Liver (tissue), 9 donors: ENCODE data around the gene TMEM39B. TPM values are rescaled to one million over a fixed set of nuclear protein-coding genes. Genes with fewer than 3 reads are reported as not detected.

Experiments
- DNase-seq: peaks from one replicate; pipeline ENCODE4 v3.0.0-alpha.2; 2017; ENCODE audit warnings: low spot score
- H3K27ac ChIP-seq, 2 donors: one replicate each; pipeline ENCODE4 v1.7.0; 2013; ENCODE audit warnings: inconsistent platforms in 2 of 2, low read length in 2 of 2, control low read depth in 1 of 2, low read depth in 1 of 2, mild to moderate bottlenecking in 1 of 2
- H3K27me3 ChIP-seq, 4 donors: one replicate each; pipeline versions ENCODE4 v1.6.1 to v1.7.0; 2013; ENCODE audit warnings: low read length in 3 of 4, inconsistent platforms in 1 of 4, mild to moderate bottlenecking in 1 of 4, moderate library complexity in 1 of 4; ENCODE audit not compliant: control insufficient read depth in 4 of 4, insufficient read depth in 4 of 4
- H3K36me3 ChIP-seq, 4 donors: one replicate each; pipeline versions ENCODE4 v1.6.1 to v1.7.0; 2013; ENCODE audit warnings: low read length in 3 of 4, mild to moderate bottlenecking in 3 of 4, low read depth in 1 of 4, moderate library complexity in 1 of 4; ENCODE audit not compliant: control insufficient read depth in 4 of 4, insufficient read depth in 3 of 4
- H3K4me1 ChIP-seq, 4 donors: one replicate each; pipeline versions ENCODE4 v1.6.1 to v1.7.0; 2013; ENCODE audit warnings: low read length in 3 of 4, mild to moderate bottlenecking in 3 of 4, moderate library complexity in 1 of 4; ENCODE audit not compliant: control insufficient read depth in 4 of 4, insufficient read depth in 4 of 4
- H3K4me3 ChIP-seq, 3 donors: one replicate each; pipeline versions ENCODE4 v1.6.1 to v1.7.0; 2013; ENCODE audit warnings: low read length in 3 of 3, control low read depth in 1 of 3, low read depth in 1 of 3, mild to moderate bottlenecking in 1 of 3
- H3K9ac ChIP-seq, 2 donors: one replicate each; pipeline ENCODE4 v1.7.0; 2013; ENCODE audit warnings: low read length in 2 of 2, mild to moderate bottlenecking in 2 of 2, moderate library complexity in 2 of 2, control low read depth in 1 of 2, low read depth in 1 of 2
- H3K9me3 ChIP-seq, 4 donors: one replicate each; pipeline versions ENCODE4 v1.6.1 to v1.7.0; 2013; ENCODE audit warnings: low read length in 3 of 4; ENCODE audit not compliant: control insufficient read depth in 4 of 4
- EGR1 ChIP-seq, 2 donors: IDR thresholded peaks; 2 replicates each; pipeline ENCODE4 v1.6.1; 2016 to 2018; ENCODE audit warnings: antibody characterized with exemption in 2 of 2, low read depth in 2 of 2
- FOXA1 ChIP-seq: IDR thresholded peaks from 2 replicates; pipeline ENCODE4 v1.6.1; 2016; ENCODE audit warnings: antibody characterized with exemption
- FOXA2 ChIP-seq: IDR thresholded peaks from 2 replicates; pipeline ENCODE4 v1.6.1; 2016; ENCODE audit warnings: antibody characterized with exemption
- GABPA ChIP-seq, 2 donors: IDR thresholded peaks in 1 of 2; conservative IDR thresholded peaks in 1 of 2; 2 replicates each; pipeline ENCODE4 v1.6.1; 2016; ENCODE audit warnings: antibody characterized with exemption in 2 of 2, mild to moderate bottlenecking in 1 of 2, moderate library complexity in 1 of 2
- HNF4A ChIP-seq, 2 donors: conservative IDR thresholded peaks; 2 replicates each; pipeline ENCODE4 v1.6.1; 2016; ENCODE audit warnings: antibody characterized with exemption in 2 of 2, mild to moderate bottlenecking in 2 of 2
- HNF4G ChIP-seq: IDR thresholded peaks from 2 replicates; pipeline ENCODE4 v1.6.1; 2016; ENCODE audit warnings: antibody characterized with exemption
- JUND ChIP-seq, 2 donors: IDR thresholded peaks; 2 replicates each; pipeline ENCODE4 v1.6.1; 2016; ENCODE audit warnings: antibody characterized with exemption in 2 of 2
- NR2F2 ChIP-seq: IDR thresholded peaks from 2 replicates; pipeline ENCODE4 v1.6.1; 2016; ENCODE audit warnings: antibody characterized with exemption
- RAD21 ChIP-seq, 2 donors: IDR thresholded peaks; 2 replicates each; pipeline ENCODE4 v1.6.1; 2016; ENCODE audit warnings: antibody characterized with exemption in 2 of 2, mild to moderate bottlenecking in 2 of 2
- RXRA ChIP-seq, 2 donors: IDR thresholded peaks; 2 replicates each; pipeline ENCODE4 v1.6.1; 2017 to 2018; ENCODE audit warnings: antibody characterized with exemption in 2 of 2, mild to moderate bottlenecking in 1 of 2
- TAF1 ChIP-seq: conservative IDR thresholded peaks from 2 replicates; pipeline ENCODE4 v1.6.1; 2016; ENCODE audit warnings: antibody characterized with exemption, mild to moderate bottlenecking
- YY1 ChIP-seq: IDR thresholded peaks from 2 replicates; pipeline ENCODE4 v1.6.1; 2016; ENCODE audit warnings: antibody characterized with exemption, mild to moderate bottlenecking
- WGBS: extraction: QIAGEN DNeasy Blood & Tissue Kit; methylation state at CpG from one replicate; pipeline ENCODE4 v1.1.7; 2013; 5-methylcytosine and 5-hydroxymethylcytosine counted together
- polyA plus RNA-seq, 2 donors: library from polyadenylated mRNA; stranded (reverse) in 1 of 2; unstranded in 1 of 2; fragments of 200-250 nt in 1 of 2; fragments of >200 nt in 1 of 2; fragmentation: Nextera tagmentation in 1 of 2; extraction: Ambion mirVana in 1 of 2; gene quantifications; one replicate each; pipeline versions ENCODE4 v1.2.1 to v1.2.3, GENCODE V29; 2013 to 2015
- total RNA-seq, 2 donors: library from RNA; depleted of rRNA; stranded (reverse); fragments of >200 nt; gene quantifications; one replicate each; pipeline ENCODE4 v1.2.3, GENCODE V29; 2014
- TF ChIP-seq, protein P1 (sequence below): IDR thresholded peaks from 2 replicates; pipeline ENCODE4 v1.6.1; 2016; ENCODE audit warnings: antibody characterized with exemption
- TF ChIP-seq, protein P2 (sequence below): IDR thresholded peaks from 2 replicates; pipeline ENCODE4 v1.6.1; 2016; ENCODE audit warnings: antibody characterized with exemption
- TF ChIP-seq, protein P3 (sequence below): fragments of 150-350 bp; IDR thresholded peaks from 2 replicates; pipeline ENCODE4 v1.5.1; 2017; ENCODE audit warnings: improper control_type of control experiment, low read depth, low read length; ENCODE audit not compliant: missing input control
- TF ChIP-seq, protein P4 (sequence below): IDR thresholded peaks from 2 replicates; pipeline ENCODE4 v1.6.1; 2016; ENCODE audit warnings: antibody characterized with exemption, mild to moderate bottlenecking
- TF ChIP-seq, protein P5 (sequence below): IDR thresholded peaks from 2 replicates; pipeline ENCODE4 v1.6.1; 2016; ENCODE audit warnings: antibody characterized with exemption
- donor health status: healthy.
- donor health status: healthy.
- donor health status: healthy.
- donor health status: healthy.
- donor health status: healthy.

Gene TMEM39B
- total and polyA plus RNA-seq, 4 donors, result 3.0 to 8.1 (median 5.9) TPM

GRCh38 chr1:32074841-32075240, 2.1 kb downstream of the TMEM39B start:
- H3K27me3 ChIP-seq, result no peaks in the 10 kb centered on the region
- H3K4me3 ChIP-seq, result no peak overlapping the region
- no peak overlapping the region for H3K27ac ChIP-seq
- WGBS, result 96% methylated on average over 9 of the region's 9 CpGs
- no peak for DNase-seq
- no peak for TF ChIP-seq YY1
- TF ChIP-seq JUND (IDR thresholded peaks at IDR 0.05), result no peak
- no peak for TF ChIP-seq NR2F2
- TF ChIP-seq, protein P1, sequence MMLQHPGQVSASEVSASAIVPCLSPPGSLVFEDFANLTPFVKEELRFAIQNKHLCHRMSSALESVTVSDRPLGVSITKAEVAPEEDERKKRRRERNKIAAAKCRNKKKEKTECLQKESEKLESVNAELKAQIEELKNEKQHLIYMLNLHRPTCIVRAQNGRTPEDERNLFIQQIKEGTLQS, result no peak
- TF ChIP-seq, protein P2, sequence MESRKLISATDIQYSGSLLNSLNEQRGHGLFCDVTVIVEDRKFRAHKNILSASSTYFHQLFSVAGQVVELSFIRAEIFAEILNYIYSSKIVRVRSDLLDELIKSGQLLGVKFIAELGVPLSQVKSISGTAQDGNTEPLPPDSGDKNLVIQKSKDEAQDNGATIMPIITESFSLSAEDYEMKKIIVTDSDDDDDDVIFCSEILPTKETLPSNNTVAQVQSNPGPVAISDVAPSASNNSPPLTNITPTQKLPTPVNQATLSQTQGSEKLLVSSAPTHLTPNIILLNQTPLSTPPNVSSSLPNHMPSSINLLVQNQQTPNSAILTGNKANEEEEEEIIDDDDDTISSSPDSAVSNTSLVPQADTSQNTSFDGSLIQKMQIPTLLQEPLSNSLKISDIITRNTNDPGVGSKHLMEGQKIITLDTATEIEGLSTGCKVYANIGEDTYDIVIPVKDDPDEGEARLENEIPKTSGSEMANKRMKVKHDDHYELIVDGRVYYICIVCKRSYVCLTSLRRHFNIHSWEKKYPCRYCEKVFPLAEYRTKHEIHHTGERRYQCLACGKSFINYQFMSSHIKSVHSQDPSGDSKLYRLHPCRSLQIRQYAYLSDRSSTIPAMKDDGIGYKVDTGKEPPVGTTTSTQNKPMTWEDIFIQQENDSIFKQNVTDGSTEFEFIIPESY, result no peak
- TF ChIP-seq RXRA (IDR thresholded peaks at IDR 0.05), result no peak
- TF ChIP-seq, protein P3, sequence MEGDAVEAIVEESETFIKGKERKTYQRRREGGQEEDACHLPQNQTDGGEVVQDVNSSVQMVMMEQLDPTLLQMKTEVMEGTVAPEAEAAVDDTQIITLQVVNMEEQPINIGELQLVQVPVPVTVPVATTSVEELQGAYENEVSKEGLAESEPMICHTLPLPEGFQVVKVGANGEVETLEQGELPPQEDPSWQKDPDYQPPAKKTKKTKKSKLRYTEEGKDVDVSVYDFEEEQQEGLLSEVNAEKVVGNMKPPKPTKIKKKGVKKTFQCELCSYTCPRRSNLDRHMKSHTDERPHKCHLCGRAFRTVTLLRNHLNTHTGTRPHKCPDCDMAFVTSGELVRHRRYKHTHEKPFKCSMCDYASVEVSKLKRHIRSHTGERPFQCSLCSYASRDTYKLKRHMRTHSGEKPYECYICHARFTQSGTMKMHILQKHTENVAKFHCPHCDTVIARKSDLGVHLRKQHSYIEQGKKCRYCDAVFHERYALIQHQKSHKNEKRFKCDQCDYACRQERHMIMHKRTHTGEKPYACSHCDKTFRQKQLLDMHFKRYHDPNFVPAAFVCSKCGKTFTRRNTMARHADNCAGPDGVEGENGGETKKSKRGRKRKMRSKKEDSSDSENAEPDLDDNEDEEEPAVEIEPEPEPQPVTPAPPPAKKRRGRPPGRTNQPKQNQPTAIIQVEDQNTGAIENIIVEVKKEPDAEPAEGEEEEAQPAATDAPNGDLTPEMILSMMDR, result no peak
- no peak for TF ChIP-seq GABPA (IDR thresholded peaks at IDR 0.05 in 1 of 2, conservative IDR thresholded peaks at IDR 0.05 in 1 of 2)
- TF ChIP-seq TAF1, result no peak
- TF ChIP-seq FOXA2, result no peak
- TF ChIP-seq EGR1 (IDR thresholded peaks at IDR 0.05; ENCODE audit: low read depth in 2 of 2), result no peak
- TF ChIP-seq HNF4A (conservative IDR thresholded peaks at IDR 0.05), result no peak
- no peak for TF ChIP-seq HNF4G
- no peak for TF ChIP-seq FOXA1
- TF ChIP-seq, protein P4, sequence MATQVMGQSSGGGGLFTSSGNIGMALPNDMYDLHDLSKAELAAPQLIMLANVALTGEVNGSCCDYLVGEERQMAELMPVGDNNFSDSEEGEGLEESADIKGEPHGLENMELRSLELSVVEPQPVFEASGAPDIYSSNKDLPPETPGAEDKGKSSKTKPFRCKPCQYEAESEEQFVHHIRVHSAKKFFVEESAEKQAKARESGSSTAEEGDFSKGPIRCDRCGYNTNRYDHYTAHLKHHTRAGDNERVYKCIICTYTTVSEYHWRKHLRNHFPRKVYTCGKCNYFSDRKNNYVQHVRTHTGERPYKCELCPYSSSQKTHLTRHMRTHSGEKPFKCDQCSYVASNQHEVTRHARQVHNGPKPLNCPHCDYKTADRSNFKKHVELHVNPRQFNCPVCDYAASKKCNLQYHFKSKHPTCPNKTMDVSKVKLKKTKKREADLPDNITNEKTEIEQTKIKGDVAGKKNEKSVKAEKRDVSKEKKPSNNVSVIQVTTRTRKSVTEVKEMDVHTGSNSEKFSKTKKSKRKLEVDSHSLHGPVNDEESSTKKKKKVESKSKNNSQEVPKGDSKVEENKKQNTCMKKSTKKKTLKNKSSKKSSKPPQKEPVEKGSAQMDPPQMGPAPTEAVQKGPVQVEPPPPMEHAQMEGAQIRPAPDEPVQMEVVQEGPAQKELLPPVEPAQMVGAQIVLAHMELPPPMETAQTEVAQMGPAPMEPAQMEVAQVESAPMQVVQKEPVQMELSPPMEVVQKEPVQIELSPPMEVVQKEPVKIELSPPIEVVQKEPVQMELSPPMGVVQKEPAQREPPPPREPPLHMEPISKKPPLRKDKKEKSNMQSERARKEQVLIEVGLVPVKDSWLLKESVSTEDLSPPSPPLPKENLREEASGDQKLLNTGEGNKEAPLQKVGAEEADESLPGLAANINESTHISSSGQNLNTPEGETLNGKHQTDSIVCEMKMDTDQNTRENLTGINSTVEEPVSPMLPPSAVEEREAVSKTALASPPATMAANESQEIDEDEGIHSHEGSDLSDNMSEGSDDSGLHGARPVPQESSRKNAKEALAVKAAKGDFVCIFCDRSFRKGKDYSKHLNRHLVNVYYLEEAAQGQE, result no peak
- no peak overlapping the region for H3K9ac ChIP-seq
- H3K9me3 ChIP-seq, result no peaks in the 10 kb centered on the region
- H3K4me1 ChIP-seq, result peaks cover 4 to 14% (median 12%) of the 10 kb centered on the region in 4 donors
- peaks cover 1 to 25% (median 16%) of the 10 kb centered on the region in 4 donors for H3K36me3 ChIP-seq

- no peak overlapping the region for H3K27ac ChIP-seq
- WGBS, result 92% methylated on average over 3 of the region's 3 CpGs
- DNase-seq, result no peak
- H3K4me1 ChIP-seq, result peaks cover 4 to 7% (median 6%) of the 10 kb centered on the region in 4 donors
- no peaks in the 10 kb centered on the region for H3K27me3 ChIP-seq
- peaks cover 1 to 25% (median 16%) of the 10 kb centered on the region in 4 donors for H3K36me3 ChIP-seq
- no peak overlapping the region for H3K9ac ChIP-seq
- no peaks in the 10 kb centered on the region for H3K9me3 ChIP-seq
- H3K4me3 ChIP-seq, result no peak overlapping the region
- TF ChIP-seq, protein P4, result no peak
- TF ChIP-seq RXRA (IDR thresholded peaks at IDR 0.05) (no peak), RAD21 (IDR thresholded peaks at IDR 0.05) (no peak)
- TF ChIP-seq, protein P1, result no peak
- TF ChIP-seq, protein P5, sequence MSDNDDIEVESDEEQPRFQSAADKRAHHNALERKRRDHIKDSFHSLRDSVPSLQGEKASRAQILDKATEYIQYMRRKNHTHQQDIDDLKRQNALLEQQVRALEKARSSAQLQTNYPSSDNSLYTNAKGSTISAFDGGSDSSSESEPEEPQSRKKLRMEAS, result no peak
- TF ChIP-seq, protein P2, result no peak
Observed at GRCh38 chr1:32077451-32077850, 4.7 kb downstream of the TMEM39B start.
